Measurements from ENCODE around the gene UNC5A.

Gene UNC5A

GRCh38 chr5:176880366-176881020, 70.1 kb downstream of the UNC5A start:
- DNase-seq (ENCODE audit: low read depth): no peak

GRCh38 chr5:176881021-176881749, 70.8 kb downstream of the UNC5A start:
- DNase-seq (ENCODE audit: low read depth): no peak

GRCh38 chr5:176881816-176882566, 71.6 kb downstream of the UNC5A start:
- no peak for DNase-seq (ENCODE audit: low read depth)

- DNase-seq (ENCODE audit: low read depth): no peak
Observed at GRCh38 chr5:176882567-176882903, 72.2 kb downstream of the UNC5A start.

GRCh38 chr5:176883700-176884570, 73.6 kb downstream of the UNC5A start:
- no peak for DNase-seq (ENCODE audit: low read depth)

- no peak for DNase-seq (ENCODE audit: low read depth)
Observed at GRCh38 chr5:176884571-176884890, 74.2 kb downstream of the UNC5A start.

- no peak for DNase-seq (ENCODE audit: low read depth)
Observed at GRCh38 chr5:176886336-176887251, 76.2 kb downstream of the UNC5A start.

GRCh38 chr5:176887252-176887849, 77.0 kb downstream of the UNC5A start:
- DNase-seq (ENCODE audit: low read depth): no peak

- DNase-seq (ENCODE audit: low read depth): no peak
Observed at GRCh38 chr5:176888016-176888864, 77.9 kb downstream of the UNC5A start.

GRCh38 chr5:176888865-176889165, 78.5 kb downstream of the UNC5A start:
- DNase-seq (ENCODE audit: low read depth): no peak

GRCh38 chr5:176889321-176890280, 79.2 kb downstream of the UNC5A start:
- no peak for DNase-seq (ENCODE audit: low read depth)

GRCh38 chr5:176890455-176891330, 80.3 kb downstream of the UNC5A start:
- DNase-seq (ENCODE audit: low read depth): no peak

GRCh38 chr5:176891331-176891958, 81.1 kb downstream of the UNC5A start:
- no peak for DNase-seq (ENCODE audit: low read depth)

GRCh38 chr5:176892663-176893062, 82.3 kb downstream of the UNC5A start:
- no peak for DNase-seq (ENCODE audit: low read depth)

GRCh38 chr5:176894298-176894697, 83.9 kb downstream of the UNC5A start:
- DNase-seq (ENCODE audit: low read depth): no peak

GRCh38 chr5:176895831-176896230, 85.5 kb downstream of the UNC5A start:
- no peak for DNase-seq (ENCODE audit: low read depth)

GRCh38 chr5:176897263-176897662, 86.9 kb downstream of the UNC5A start:
- no peak for DNase-seq (ENCODE audit: low read depth)
